Mesendoderm (in vitro differentiated cells): ENCODE results near the gene RASA3.

Experiments used
- DNase-seq: peaks from one replicate; pipeline ENCODE4 v3.0.0; 2013
- H2AK5ac ChIP-seq: 2 replicates; pipeline ENCODE4 v1.6.1; 2013; ENCODE audit warnings: low read length, inconsistent platforms
- H2BK120ac ChIP-seq: 2 replicates; pipeline ENCODE4 v1.6.1; 2013; ENCODE audit warnings: low read depth, mild to moderate bottlenecking, low read length, moderate library complexity, mixed read lengths
- H2BK15ac ChIP-seq: replicated peaks from 2 replicates; pipeline ENCODE4 v1.6.1; 2013; ENCODE audit warnings: low read depth, mild to moderate bottlenecking, moderate library complexity
- H2BK5ac ChIP-seq: 2 replicates; pipeline ENCODE4 v1.6.1; 2013; ENCODE audit warnings: low read length, inconsistent platforms
- H3K18ac ChIP-seq: 2 replicates; pipeline ENCODE4 v1.6.1; 2013; ENCODE audit warnings: mild to moderate bottlenecking, low read length, mixed read lengths
- H3K23ac ChIP-seq: one replicate; pipeline ENCODE4 v1.6.1; 2013; ENCODE audit warnings: low read length
- H3K27ac ChIP-seq: 2 replicates; pipeline ENCODE4 v1.5.1; 2013; ENCODE audit warnings: low read depth, mild to moderate bottlenecking, inconsistent platforms, low read length, moderate library complexity
- H3K27me3 ChIP-seq: 2 replicates; pipeline ENCODE4 v1.6.1; 2013; ENCODE audit warnings: low read length, control low read depth, mild to moderate bottlenecking, inconsistent platforms; ENCODE audit not compliant: insufficient read depth, poor library complexity
- H3K36me3 ChIP-seq: 2 replicates; pipeline ENCODE4 v1.6.1; 2013; ENCODE audit warnings: low read length, inconsistent platforms; ENCODE audit not compliant: control insufficient read depth, insufficient read depth
- H3K4ac ChIP-seq: one replicate; pipeline ENCODE4 v1.6.1; 2013; ENCODE audit warnings: low read depth, mild to moderate bottlenecking, low read length, moderate library complexity
- H3K4me1 ChIP-seq: 2 replicates; pipeline ENCODE4 v1.6.1; 2013; ENCODE audit warnings: low read depth, low read length, inconsistent platforms; ENCODE audit not compliant: control insufficient read depth
- H3K4me2 ChIP-seq: 2 replicates; pipeline ENCODE4 v1.6.1; 2013; ENCODE audit warnings: low read length
- H3K4me3 ChIP-seq: 2 replicates; pipeline ENCODE4 v1.5.1; 2013; ENCODE audit warnings: mild to moderate bottlenecking, low read length
- H3K56ac ChIP-seq: one replicate; pipeline ENCODE4 v1.6.1; 2013; ENCODE audit warnings: low read length
- H3K79me1 ChIP-seq: 2 replicates; pipeline ENCODE4 v1.6.1; 2013; ENCODE audit warnings: low read length, inconsistent platforms
- H3K79me2 ChIP-seq: 2 replicates; pipeline ENCODE4 v1.6.1; 2013; ENCODE audit warnings: mild to moderate bottlenecking, low read length; ENCODE audit not compliant: control insufficient read depth, insufficient read depth
- H3K9ac ChIP-seq: 2 replicates; pipeline ENCODE4 v1.6.1; 2013; ENCODE audit warnings: low read length, inconsistent platforms
- H4K5ac ChIP-seq: one replicate; pipeline ENCODE4 v1.6.1; 2013; ENCODE audit warnings: low read length
- H4K8ac ChIP-seq: one replicate; pipeline ENCODE4 v1.6.1; 2013; ENCODE audit warnings: low read depth, mild to moderate bottlenecking, control low read depth, low read length, moderate library complexity
- WGBS: extraction: QIAGEN DNeasy Blood & Tissue Kit; methylation state at CpG from one replicate; pipeline ENCODE4 v1.1.7; 2013; ENCODE audit warnings: low lambda C conversion rate, missing lambda C conversion rate; ENCODE audit not compliant: insufficient coverage; ENCODE audit errors: extremely low coverage; 5-methylcytosine and 5-hydroxymethylcytosine counted together

Gene RASA3

DNA sequence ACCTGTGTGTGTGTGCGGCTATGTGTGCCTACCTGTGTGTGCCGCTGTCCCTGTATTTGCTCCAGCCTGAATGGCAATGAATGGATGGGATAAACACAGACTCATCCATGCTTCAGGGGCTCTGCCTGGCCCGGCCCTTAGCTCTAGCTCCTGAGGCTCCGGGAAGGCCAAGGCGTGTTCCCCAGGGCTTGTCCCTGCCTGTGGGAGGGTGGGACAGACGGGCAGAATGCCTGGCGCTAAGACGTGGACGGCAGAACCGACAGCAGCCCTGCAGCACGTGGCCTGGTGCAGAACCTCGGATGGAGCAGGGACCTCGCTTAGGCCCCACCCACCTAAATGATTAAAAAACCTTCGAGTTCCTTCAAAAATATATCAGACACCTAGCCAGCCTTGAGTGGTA is 100.8 kb downstream of the RASA3 start:
- Histone ChIP-seq H3K4me2 (no peak overlapping the region), H3K27me3 (no peaks in the 10 kb centered on the region), H2BK15ac (no peak overlapping the region), H3K4me1 (no peaks in the 10 kb centered on the region), H3K4me3 (no peak overlapping the region), H3K56ac (no peak overlapping the region), H3K79me1 (peaks cover 9% of the 10 kb centered on the region), H3K23ac (no peak overlapping the region), H2BK120ac (no peak overlapping the region), H3K9ac (no peak overlapping the region), H2BK5ac (no peak overlapping the region), H4K5ac (no peak overlapping the region), H3K79me2 (no peaks in the 10 kb centered on the region), H4K8ac (no peak overlapping the region), H3K4ac (no peak overlapping the region), H3K36me3 (no peaks in the 10 kb centered on the region), H2AK5ac (no peak overlapping the region), H3K27ac (no peak overlapping the region), H3K18ac (no peak overlapping the region)
- WGBS, result no CpG with 5 or more reads among the region's 14 CpGs
- DNase-seq, result no peak

DNA sequence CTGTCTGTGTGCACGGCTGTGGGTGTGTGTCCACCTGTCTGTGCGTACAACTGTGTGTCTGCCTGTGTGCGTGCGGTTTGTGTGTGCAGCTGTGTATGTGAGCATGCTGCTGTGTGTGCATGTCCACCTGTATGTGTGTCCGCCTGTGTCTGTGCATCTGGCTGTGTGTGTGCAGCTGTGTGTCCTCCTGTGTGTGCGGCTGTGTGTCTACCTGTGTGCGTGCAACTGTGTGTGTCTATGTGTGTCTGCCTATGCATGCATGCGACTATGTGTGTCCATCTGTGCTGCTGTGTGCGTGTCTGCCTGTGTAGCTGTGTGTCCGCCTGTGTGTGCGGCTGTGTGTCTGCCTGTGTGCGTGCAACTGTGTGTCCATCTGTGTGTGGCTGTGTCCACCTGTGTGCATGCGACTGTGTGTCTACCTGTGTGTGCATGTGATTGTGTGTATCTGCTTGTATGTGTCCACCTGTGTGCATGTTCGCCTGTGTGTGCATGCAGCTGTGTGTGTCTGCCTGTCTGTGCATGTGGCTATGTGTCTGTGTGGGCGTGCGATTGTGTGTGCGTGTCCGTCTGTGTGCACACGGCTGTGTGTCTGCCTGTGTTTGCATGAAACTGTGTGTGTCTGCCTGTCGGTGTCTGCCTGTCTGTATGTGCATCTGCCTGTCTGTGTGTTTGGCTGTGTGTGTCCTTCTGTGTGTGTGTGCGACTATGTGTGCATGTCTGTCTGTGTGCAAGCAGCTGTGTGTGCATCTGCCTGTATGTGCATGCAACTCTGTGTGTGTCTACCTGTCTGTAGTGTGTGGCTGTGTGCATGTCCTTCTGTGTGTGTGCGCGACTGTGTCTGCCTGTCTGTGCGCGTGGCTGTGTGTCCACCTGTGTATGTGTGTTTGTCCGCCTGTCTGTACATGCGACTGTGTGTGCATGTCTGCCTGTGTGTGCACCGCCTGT is 101.5 kb downstream of the RASA3 start:
- no peak overlapping the region for H4K5ac ChIP-seq
- H3K4me1 ChIP-seq, result no peaks in the 10 kb centered on the region
- no CpG with 5 or more reads among the region's 28 CpGs for WGBS
- H2BK5ac ChIP-seq, result no peak overlapping the region
- H3K79me2 ChIP-seq, result no peaks in the 10 kb centered on the region
- DNase-seq, result no peak
- peaks cover 9% of the 10 kb centered on the region for H3K79me1 ChIP-seq
- H3K36me3 ChIP-seq, result no peaks in the 10 kb centered on the region
- H2BK120ac ChIP-seq, result no peak overlapping the region
- no peak overlapping the region for H3K27ac ChIP-seq
- H3K56ac ChIP-seq, result no peak overlapping the region
- H3K23ac ChIP-seq, result no peak overlapping the region
- H2BK15ac ChIP-seq, result no peak overlapping the region
- no peak overlapping the region for H3K4me2 ChIP-seq
- no peak overlapping the region for H3K4ac ChIP-seq
- H4K8ac ChIP-seq, result no peak overlapping the region
- no peak overlapping the region for H2AK5ac ChIP-seq
- H3K27me3 ChIP-seq, result no peaks in the 10 kb centered on the region
- no peak overlapping the region for H3K9ac ChIP-seq
- no peak overlapping the region for H3K4me3 ChIP-seq
- H3K18ac ChIP-seq, result no peak overlapping the region

DNA sequence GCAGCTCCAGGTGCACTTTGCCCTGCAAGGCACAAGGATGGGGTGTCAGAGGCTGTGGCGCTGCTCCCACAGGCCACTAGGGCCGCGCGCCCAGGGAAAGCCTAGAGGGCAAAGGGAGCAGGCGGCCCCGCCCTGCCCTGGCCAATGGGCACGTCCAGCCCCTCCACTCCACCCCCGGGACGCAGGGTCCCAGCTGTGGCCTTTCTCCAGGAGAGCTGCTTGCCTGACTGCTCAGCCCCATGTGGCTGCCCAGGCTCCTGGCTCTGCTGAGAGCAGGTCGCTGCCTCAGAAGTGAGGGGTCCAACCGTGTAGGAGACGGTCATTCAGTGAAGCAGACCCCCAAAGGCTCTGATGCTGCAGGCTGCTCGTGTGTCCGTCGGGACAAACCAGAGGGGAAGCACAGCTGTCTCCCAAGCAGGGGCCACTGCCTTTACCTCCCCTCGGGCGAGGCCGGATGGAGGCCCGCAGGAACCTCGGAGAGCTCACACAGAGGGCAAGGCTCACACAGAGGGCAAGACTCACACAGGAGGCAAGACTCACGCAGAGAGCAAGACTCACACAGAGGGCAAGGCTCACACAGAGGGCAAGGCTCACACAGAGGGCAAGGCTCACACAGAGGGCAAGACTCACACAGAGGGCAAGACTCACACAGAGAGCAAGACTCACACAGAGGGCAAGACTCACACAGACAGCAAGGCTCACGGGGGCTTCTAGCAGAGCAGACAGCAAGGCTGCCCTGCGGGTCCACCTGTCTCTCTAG is 102.4 kb downstream of the RASA3 start:
- Histone ChIP-seq H2AK5ac (no peak overlapping the region), H4K8ac (no peak overlapping the region), H2BK15ac (no peak overlapping the region), H3K79me2 (no peaks in the 10 kb centered on the region), H3K79me1 (peaks cover 9% of the 10 kb centered on the region), H3K4ac (no peak overlapping the region), H3K27me3 (no peaks in the 10 kb centered on the region), H4K5ac (no peak overlapping the region), H3K36me3 (no peaks in the 10 kb centered on the region), H3K23ac (no peak overlapping the region), H3K4me1 (no peaks in the 10 kb centered on the region), H3K9ac (no peak overlapping the region), H3K56ac (no peak overlapping the region), H3K4me2 (no peak overlapping the region), H3K4me3 (no peak overlapping the region), H3K27ac (no peak overlapping the region), H2BK120ac (no peak overlapping the region), H2BK5ac (no peak overlapping the region), H3K18ac (no peak overlapping the region)
- no CpG with 5 or more reads among the region's 23 CpGs for WGBS
- DNase-seq, result no peak

DNA sequence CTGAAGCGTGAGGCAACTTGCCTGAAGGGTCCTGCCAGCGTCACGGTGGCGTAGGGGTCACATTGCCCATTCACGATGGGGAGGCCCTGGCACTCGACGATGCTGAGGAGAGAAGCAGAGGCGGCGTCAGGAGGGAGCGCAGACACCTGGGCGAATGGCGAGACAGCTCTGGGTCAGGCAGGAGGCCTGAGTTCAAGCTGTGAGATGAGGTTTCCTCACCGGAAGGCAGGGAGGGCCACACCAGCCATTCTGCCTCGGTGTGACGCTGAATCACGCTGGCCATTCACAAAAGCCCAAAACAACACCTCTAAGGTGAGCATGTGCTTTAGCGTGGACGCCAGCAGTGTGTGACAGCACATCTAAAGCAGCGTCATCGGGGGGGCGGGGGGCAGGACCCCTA is 104.6 kb downstream of the RASA3 start:
- H3K27ac ChIP-seq, result no peak overlapping the region
- no peak overlapping the region for H3K4me2 ChIP-seq
- no peak overlapping the region for H2AK5ac ChIP-seq
- H2BK15ac ChIP-seq, result no peak overlapping the region
- H3K27me3 ChIP-seq, result no peaks in the 10 kb centered on the region
- H3K36me3 ChIP-seq, result no peaks in the 10 kb centered on the region
- H3K9ac ChIP-seq, result no peak overlapping the region
- no peak overlapping the region for H2BK5ac ChIP-seq
- H3K4me1 ChIP-seq, result no peaks in the 10 kb centered on the region
- H4K5ac ChIP-seq, result no peak overlapping the region
- H3K4ac ChIP-seq, result no peak overlapping the region
- no peak overlapping the region for H2BK120ac ChIP-seq
- no peak overlapping the region for H3K56ac ChIP-seq
- H3K4me3 ChIP-seq, result no peak overlapping the region
- H3K23ac ChIP-seq, result no peak overlapping the region
- no CpG with 5 or more reads among the region's 21 CpGs for WGBS
- no peak for DNase-seq
- H4K8ac ChIP-seq, result no peak overlapping the region
- no peak overlapping the region for H3K18ac ChIP-seq
- H3K79me1 ChIP-seq, result peaks cover 9% of the 10 kb centered on the region
- H3K79me2 ChIP-seq, result no peaks in the 10 kb centered on the region

DNA sequence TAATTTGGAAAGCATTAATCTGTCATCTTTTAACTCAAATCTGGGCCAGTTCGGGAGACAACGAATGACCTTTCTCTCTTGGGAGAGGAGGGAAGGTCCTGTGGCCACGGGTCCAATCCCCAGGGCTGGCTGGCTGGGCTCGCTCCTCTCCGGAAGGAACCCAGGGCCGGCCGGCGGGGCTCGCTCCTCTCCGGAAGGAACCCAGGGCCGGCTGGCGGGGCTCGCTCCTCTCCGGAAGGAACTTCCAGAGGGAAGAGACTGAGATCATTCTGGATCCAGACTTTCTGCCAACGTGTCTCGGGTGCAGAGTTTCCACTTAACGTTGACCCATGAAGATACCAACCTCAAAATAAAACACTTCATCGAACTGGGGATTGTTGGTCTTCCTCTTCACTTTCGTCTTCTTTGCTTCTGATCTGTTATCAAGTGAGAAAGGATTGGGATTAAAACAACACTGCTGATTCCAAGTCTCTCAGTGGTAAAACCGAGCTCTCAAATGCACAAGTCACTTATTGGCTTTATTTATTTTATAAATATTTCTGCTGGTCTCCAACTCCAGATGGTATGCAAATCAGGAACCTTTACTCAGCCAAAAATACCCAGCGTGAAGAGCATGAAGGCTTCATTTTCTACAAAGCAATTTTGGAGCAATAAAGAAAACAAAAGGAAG is 105.2 kb downstream of the RASA3 start:
- H3K36me3 ChIP-seq, result no peaks in the 10 kb centered on the region
- H2AK5ac ChIP-seq, result no peak overlapping the region
- peaks cover 7% of the 10 kb centered on the region for H3K79me1 ChIP-seq
- H4K8ac ChIP-seq, result no peak overlapping the region
- H3K4ac ChIP-seq, result no peak overlapping the region
- no peak overlapping the region for H3K4me2 ChIP-seq
- H3K4me1 ChIP-seq, result no peaks in the 10 kb centered on the region
- no peak overlapping the region for H3K27ac ChIP-seq
- no peak overlapping the region for H2BK15ac ChIP-seq
- H3K56ac ChIP-seq, result no peak overlapping the region
- no peak overlapping the region for H3K18ac ChIP-seq
- no peaks in the 10 kb centered on the region for H3K79me2 ChIP-seq
- H3K4me3 ChIP-seq, result no peak overlapping the region
- WGBS, result no CpG with 5 or more reads among the region's 21 CpGs
- DNase-seq, result no peak
- no peak overlapping the region for H3K23ac ChIP-seq
- no peak overlapping the region for H4K5ac ChIP-seq
- no peak overlapping the region for H2BK120ac ChIP-seq
- no peak overlapping the region for H3K9ac ChIP-seq
- H3K27me3 ChIP-seq, result no peaks in the 10 kb centered on the region
- H2BK5ac ChIP-seq, result no peak overlapping the region
